GM12874 (cell line): ENCODE results near the gene SMIM27.

ENCODE experiments used
- CTCF ChIP-seq: IDR thresholded peaks from 2 replicates; pipeline ENCODE4 v1.5.1; 2011; ENCODE audit warnings: low read depth, mild to moderate bottlenecking, control low read depth, low read length, moderate library complexity; ENCODE audit not compliant: insufficient read depth

Gene SMIM27

GRCh38 chr9:32552172-32552872 is at the start of gene SMIM27, which contains the start of gene TOPORS:
SMIM27 (plus strand) TSS chr9:32552327; CDS start chr9:32552435, 108 bp downstream.
TOPORS (minus strand) TSS chr9:32552586; CDS start chr9:32552436, 150 bp downstream.
- TF ChIP-seq CTCF, result no peak

- TF ChIP-seq CTCF, result no peak
These were observed 49.7 kb upstream of the SMIM27 start for GRCh38 chr9:32502464-32502863.

GRCh38 chr9:32503008-32503407 is 49.1 kb upstream of the SMIM27 start:
- no peak for TF ChIP-seq CTCF

GRCh38 chr9:32508728-32509127 is 43.4 kb upstream of the SMIM27 start:
- no peak for TF ChIP-seq CTCF

GRCh38 chr9:32516241-32516640 is 35.9 kb upstream of the SMIM27 start:
- no peak for TF ChIP-seq CTCF

- no peak for TF ChIP-seq CTCF
These were observed 33.9 kb upstream of the SMIM27 start for GRCh38 chr9:32518276-32518675.

GRCh38 chr9:32523910-32524309 is 28.2 kb upstream of the SMIM27 start:
- no peak for TF ChIP-seq CTCF
